ENCODE data around the gene MAFB.

Gene MAFB

GRCh38 chr20:40698744-40699143, 9.7 kb upstream of the MAFB start:
- in situ Hi-C loops (cut with HindIII; ENCODE audit: low pct_ligation_motif_present, low sequenced_read_pairs) = no loop called here
- Histone ChIP-seq H3K36me3 (replicated peaks) (no peaks in the 10 kb centered on the region), H3K4me3 (ENCODE audit: low read depth, low read length) (no peak overlapping the region), H3K27me3 (replicated peaks) (peaks cover 12% of the 10 kb centered on the region), H3K27ac (no peak overlapping the region)
- no peak for DNase-seq
- no peak for TF ChIP-seq CTCF (IDR thresholded peaks at IDR 0.05; ENCODE audit: low read depth, low read length, missing control alignments)

GRCh38 chr20:40698281-40698680, 9.2 kb upstream of the MAFB start:
- DNase-seq = no peak
- H3K36me3 ChIP-seq (replicated peaks) = no peaks in the 10 kb centered on the region
- H3K4me3 ChIP-seq (ENCODE audit: low read depth, low read length) = no peak overlapping the region
- in situ Hi-C loops (cut with HindIII; ENCODE audit: low pct_ligation_motif_present, low sequenced_read_pairs) = no loop called here
- peaks cover 16% of the 10 kb centered on the region for H3K27me3 ChIP-seq (replicated peaks)
- no peak for TF ChIP-seq CTCF (IDR thresholded peaks at IDR 0.05; ENCODE audit: low read depth, low read length, missing control alignments)
- no peak overlapping the region for H3K27ac ChIP-seq

- Histone ChIP-seq H3K36me3 (replicated peaks) (no peaks in the 10 kb centered on the region), H3K27ac (no peak overlapping the region), H3K27me3 (replicated peaks) (peaks cover 24% of the 10 kb centered on the region), H3K4me3 (ENCODE audit: low read depth, low read length) (no peak overlapping the region)
- in situ Hi-C loops (cut with HindIII; ENCODE audit: low pct_ligation_motif_present, low sequenced_read_pairs) = no loop called here
- no peak for DNase-seq
- no peak for TF ChIP-seq CTCF (IDR thresholded peaks at IDR 0.05; ENCODE audit: low read depth, low read length, missing control alignments)
Observed at GRCh38 chr20:40697541-40697940, 8.5 kb upstream of the MAFB start.

GRCh38 chr20:40695214-40695613, 6.2 kb upstream of the MAFB start:
- TF ChIP-seq CTCF (IDR thresholded peaks at IDR 0.05; ENCODE audit: low read depth, low read length, missing control alignments) = no peak
- no peak for DNase-seq
- in situ Hi-C loops (cut with HindIII; ENCODE audit: low pct_ligation_motif_present, low sequenced_read_pairs) = no loop called here
- Histone ChIP-seq H3K36me3 (replicated peaks) (no peaks in the 10 kb centered on the region), H3K27me3 (replicated peaks) (peaks cover 47% of the 10 kb centered on the region), H3K4me3 (ENCODE audit: low read depth, low read length) (no peak overlapping the region), H3K27ac (no peak overlapping the region)

- in situ Hi-C loops (cut with HindIII; ENCODE audit: low pct_ligation_motif_present, low sequenced_read_pairs) = no loop called here
- no peak overlapping the region for H3K4me3 ChIP-seq (ENCODE audit: low read depth, low read length)
- DNase-seq = no peak
- no peak overlapping the region for H3K27ac ChIP-seq
- H3K27me3 ChIP-seq (replicated peaks) = peaks cover 48% of the 10 kb centered on the region
- H3K36me3 ChIP-seq (replicated peaks) = no peaks in the 10 kb centered on the region
- no peak for TF ChIP-seq CTCF (IDR thresholded peaks at IDR 0.05; ENCODE audit: low read depth, low read length, missing control alignments)
Observed at GRCh38 chr20:40694246-40694645, 5.2 kb upstream of the MAFB start.

- Histone ChIP-seq H3K27ac (no peak overlapping the region), H3K36me3 (replicated peaks) (no peaks in the 10 kb centered on the region), H3K27me3 (replicated peaks) (peaks cover 59% of the 10 kb centered on the region), H3K4me3 (ENCODE audit: low read depth, low read length) (no peak overlapping the region)
- TF ChIP-seq CTCF (IDR thresholded peaks at IDR 0.05; ENCODE audit: low read depth, low read length, missing control alignments) = no peak
- in situ Hi-C loops (cut with HindIII; ENCODE audit: low pct_ligation_motif_present, low sequenced_read_pairs) = no loop called here
- no peak for DNase-seq
Observed at GRCh38 chr20:40692240-40693011, 3.4 kb upstream of the MAFB start.

Data from brain microvascular endothelial cell (primary cell).